ENCODE data around the gene CEP104.

The CEP104 gene

DNA sequence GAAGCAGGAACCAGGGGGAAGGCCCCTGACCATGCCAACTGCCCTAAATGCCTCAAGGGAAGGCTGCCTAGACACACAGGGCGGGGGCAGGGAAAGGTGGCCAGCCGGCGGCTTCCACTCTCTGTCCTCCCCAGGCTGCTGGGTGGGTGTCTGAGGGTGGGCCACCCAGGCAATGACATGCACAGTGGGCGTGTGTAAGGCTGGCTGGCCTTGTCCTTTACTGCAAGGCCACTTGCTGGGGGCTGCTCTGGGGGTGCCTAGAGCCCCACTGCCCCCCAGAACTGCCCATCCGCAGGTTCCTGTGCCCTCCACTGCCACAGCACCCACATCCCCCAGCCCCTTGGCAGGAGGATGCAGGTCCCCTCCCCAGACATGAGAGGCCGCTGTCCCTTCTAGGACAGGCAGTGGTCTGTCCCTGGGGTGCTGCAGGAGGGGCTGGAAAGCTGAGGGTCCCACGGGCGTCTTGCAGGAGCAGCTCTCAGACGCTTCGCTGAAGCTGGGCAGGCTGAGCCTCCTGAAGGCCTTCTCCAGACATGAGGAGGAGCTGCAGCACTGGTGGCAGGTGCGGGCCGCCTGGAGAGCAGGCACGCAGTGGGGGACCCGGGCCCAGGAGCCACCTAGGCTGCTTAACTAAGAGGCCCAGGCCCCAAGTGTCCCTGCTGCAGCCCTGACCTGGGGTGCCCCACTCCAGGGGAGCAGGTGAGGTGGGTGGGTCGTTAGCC, 94.7 kb downstream of the CEP104 start:
- DNase-seq (ENCODE audit: low spot score), result no peak
